IMR-90 (cell line): ENCODE measurements around the gene FAM193B. TPM values are rescaled to one million over a fixed set of nuclear protein-coding genes. Genes with fewer than 3 reads are reported as not detected.

Source experiments
- ATAC-seq: fragments of 200-7000 bp; cut with Tn5 transposase; 2 replicates; pipeline ENCODE4 v1.9.1; 2020; ENCODE audit warnings: low read depth, mild to moderate bottlenecking, moderate library complexity
- BruUV-seq: library from RNA; stranded (reverse); fragments of 400-500 nt; replicated peaks from 2 replicates; lab custom pipeline; 2021; lab: Mats Ljungman, UMichigan
- CTCF ChIA-PET: fragments of 300-600 bp; formaldehyde crosslinking; extraction: SDS; loops from one replicate; lab custom pipeline; 2021; ENCODE audit warnings: antibody characterized with exemption; lab: Yijun Ruan, JAX
- POLR2A ChIA-PET: fragments of 300-600 bp; sonication (Branson Sonifier 250); formaldehyde crosslinking; loops from one replicate; lab custom pipeline; 2022; ENCODE audit warnings: antibody characterized with exemption; ENCODE audit not compliant: unreplicated experiment; lab: Charles Lee
- DNase-seq: peaks from one replicate; pipeline ENCODE4 v3.0.0; 2013
- H2AFZ ChIP-seq: replicated peaks from 2 replicates; pipeline ENCODE3; 2013; ENCODE audit warnings: low read length, mild to moderate bottlenecking; ENCODE audit not compliant: poor library complexity
- H2AK5ac ChIP-seq: 2 replicates; pipeline ENCODE4 v1.6.1; 2013; ENCODE audit warnings: low read depth, low read length, inconsistent platforms
- H2AK9ac ChIP-seq: replicated peaks from 2 replicates; pipeline ENCODE3; 2013; ENCODE audit warnings: mild to moderate bottlenecking, low read depth, low read length, moderate library complexity; ENCODE audit not compliant: poor library complexity
- H2BK120ac ChIP-seq: 2 replicates; pipeline ENCODE4 v1.6.1; 2013; ENCODE audit warnings: low read depth, low read length, inconsistent platforms
- H2BK15ac ChIP-seq: 3 replicates; pipeline ENCODE4 v1.6.1; 2013; ENCODE audit warnings: low read depth, low read length, inconsistent platforms
- H2BK20ac ChIP-seq: 2 replicates; pipeline ENCODE4 v1.6.1; 2013; ENCODE audit warnings: low read depth, mild to moderate bottlenecking, inconsistent platforms, low read length, moderate library complexity
- H2BK5ac ChIP-seq: 2 replicates; pipeline ENCODE4 v1.6.1; 2013; ENCODE audit warnings: mild to moderate bottlenecking, low read depth, low read length, inconsistent platforms; ENCODE audit not compliant: poor library complexity, severe bottlenecking
- H3K14ac ChIP-seq: replicated peaks from 2 replicates; pipeline ENCODE4 v1.6.1; 2013; ENCODE audit warnings: low read depth, low read length, inconsistent platforms
- H3K18ac ChIP-seq: 2 replicates; pipeline ENCODE4 v1.6.1; 2013; ENCODE audit warnings: low read depth, low read length, control low read depth
- H3K23ac ChIP-seq: 2 replicates; pipeline ENCODE4 v1.6.1; 2013; ENCODE audit warnings: low read depth, low read length, inconsistent platforms
- H3K27ac ChIP-seq: 2 replicates; pipeline ENCODE4 v1.5.1; 2013; ENCODE audit warnings: mild to moderate bottlenecking, control low read depth, low read length; ENCODE audit not compliant: insufficient read depth
- H3K27me3 ChIP-seq: 2 replicates; pipeline ENCODE4 v1.6.1; 2013; ENCODE audit warnings: low read length; ENCODE audit not compliant: control insufficient read depth, insufficient read depth
- H3K36me3 ChIP-seq: 2 replicates; pipeline ENCODE4 v1.6.1; 2013; ENCODE audit warnings: low read length, mixed read lengths; ENCODE audit not compliant: control insufficient read depth, insufficient read depth
- H3K4ac ChIP-seq: 2 replicates; pipeline ENCODE4 v1.6.1; 2013; ENCODE audit warnings: low read depth, low read length, inconsistent platforms
- H3K4me1 ChIP-seq: 2 replicates; pipeline ENCODE4 v1.6.1; 2013; ENCODE audit warnings: low read length, mixed read lengths; ENCODE audit not compliant: control insufficient read depth, insufficient read depth
- H3K4me2 ChIP-seq: 2 replicates; pipeline ENCODE4 v1.6.1; 2013; ENCODE audit warnings: low read depth, mild to moderate bottlenecking, control low read depth, low read length, moderate library complexity
- H3K4me3 ChIP-seq: 2 replicates; pipeline ENCODE4 v1.5.1; 2013; ENCODE audit warnings: low read depth, mild to moderate bottlenecking, control low read depth, low read length, moderate library complexity; ENCODE audit not compliant: insufficient read depth
- H3K56ac ChIP-seq: 2 replicates; pipeline ENCODE4 v1.6.1; 2013; ENCODE audit warnings: low read length, inconsistent platforms; ENCODE audit not compliant: insufficient read depth; ENCODE audit errors: extremely low read depth
- H3K79me1 ChIP-seq, 2 experiments: 2 replicates each; pipeline ENCODE4 v1.6.1; 2013; ENCODE audit warnings: low read length in 2 of 2, inconsistent platforms in 1 of 2, low read depth in 1 of 2
- H3K9ac ChIP-seq: 2 replicates; pipeline ENCODE4 v1.6.1; 2013; ENCODE audit warnings: low read depth, low read length, control low read depth
- H3K9me1 ChIP-seq: 2 replicates; pipeline ENCODE4 v1.6.1; 2013; ENCODE audit warnings: low read length, inconsistent platforms; ENCODE audit not compliant: insufficient read depth
- H3K9me3 ChIP-seq: 2 replicates; pipeline ENCODE4 v1.6.1; 2013; ENCODE audit warnings: low read length; ENCODE audit not compliant: control insufficient read depth, insufficient read depth
- H4K20me1 ChIP-seq: 2 replicates; pipeline ENCODE4 v1.6.1; 2013; ENCODE audit warnings: low read length, inconsistent platforms; ENCODE audit not compliant: insufficient read depth
- H4K5ac ChIP-seq: 2 replicates; pipeline ENCODE4 v1.6.1; 2013; ENCODE audit warnings: mild to moderate bottlenecking, low read depth, low read length, control low read depth
- H4K8ac ChIP-seq, 2 experiments: 2 replicates each; pipeline ENCODE4 v1.6.1; 2013; ENCODE audit warnings: low read depth in 2 of 2, low read length in 2 of 2, control low read depth in 1 of 2, inconsistent platforms in 1 of 2
- H4K91ac ChIP-seq: 2 replicates; pipeline ENCODE4 v1.6.1; 2013; ENCODE audit warnings: low read depth, low read length, inconsistent platforms; ENCODE audit not compliant: insufficient read depth
- CEBPB ChIP-seq: IDR thresholded peaks from 2 replicates; pipeline ENCODE4 v1.6.1; 2012; ENCODE audit warnings: low read depth, low read length, improper control_type of control experiment
- CHD1 ChIP-seq: IDR thresholded peaks from 2 replicates; pipeline ENCODE4 v1.6.1; 2012; ENCODE audit warnings: low read depth, low read length, improper control_type of control experiment
- FOS ChIP-seq: fragments of 150-350 bp; IDR thresholded peaks from 2 replicates; pipeline ENCODE4 v1.6.1; 2016; ENCODE audit warnings: low read depth, low read length
- MAFK ChIP-seq: IDR thresholded peaks from 2 replicates; pipeline ENCODE4 v1.6.1; 2012; ENCODE audit warnings: low read depth, low read length, improper control_type of control experiment
- MAZ ChIP-seq: IDR thresholded peaks from 2 replicates; pipeline ENCODE4 v1.6.1; 2012; ENCODE audit warnings: low read depth, mild to moderate bottlenecking, low read length, improper control_type of control experiment, moderate library complexity, borderline replicate concordance
- MXI1 ChIP-seq: IDR thresholded peaks from 2 replicates; pipeline ENCODE4 v1.6.1; 2012; ENCODE audit warnings: low read depth, mild to moderate bottlenecking, low read length, moderate library complexity, borderline replicate concordance
- NFE2L2 ChIP-seq: fragments of 150-350 bp; IDR thresholded peaks from 2 replicates; pipeline ENCODE4 v1.6.1; 2016; ENCODE audit warnings: low read depth, mild to moderate bottlenecking, low read length
- RAD21 ChIP-seq: IDR thresholded peaks from 2 replicates; pipeline ENCODE4 v1.6.1; 2012; ENCODE audit warnings: low read length, improper control_type of control experiment
- RCOR1 ChIP-seq: IDR thresholded peaks from 2 replicates; pipeline ENCODE4 v1.6.1; 2012; ENCODE audit warnings: mild to moderate bottlenecking, low read length, improper control_type of control experiment; ENCODE audit not compliant: insufficient replicate concordance
- RFX5 ChIP-seq: IDR thresholded peaks from 2 replicates; pipeline ENCODE4 v1.8.0; 2012; ENCODE audit warnings: low read depth, mild to moderate bottlenecking, low read length, moderate library complexity
- SMC3 ChIP-seq: fragments of 150-350 bp; IDR thresholded peaks from 2 replicates; pipeline ENCODE4 v1.6.1; 2016; ENCODE audit warnings: low read depth, mild to moderate bottlenecking, antibody characterized with exemption, low read length, moderate library complexity
- WGBS, 2 experiments: methylation state at CpG; one replicate each; pipeline versions ENCODE4 v1.1.5 to v1.1.7; 2013; ENCODE audit warnings: missing lambda C conversion rate in 2 of 2; ENCODE audit not compliant: insufficient read length in 1 of 2; ENCODE audit errors: extremely low coverage in 2 of 2; 5-methylcytosine and 5-hydroxymethylcytosine counted together
- dilution Hi-C: fragments of 300-500 bp; cut with HindIII; formaldehyde crosslinking; loops from one replicate; pipeline ENCODE4 v1.14.3; 2018; ENCODE audit warnings: low sequenced_read_pairs; ENCODE audit not compliant: unreplicated experiment
- in situ Hi-C: fragments of 300-500 bp; cut with MboI; formaldehyde crosslinking; loops from 3 replicates; pipeline ENCODE4 v1.14.3; 2019; ENCODE audit warnings: low sequenced_read_pairs, inconsistent platforms, mixed read lengths
- intact Hi-C: fragments of 100-400 bp; cut with micrococcal nuclease; formaldehyde crosslinking; loops from 2 replicates; pipeline ENCODE4 v1.10.0; 2022
- polyA plus RNA-seq, 3 experiments: library from polyadenylated mRNA; depleted of rRNA; stranded (reverse); fragments of >200 nt; gene quantifications; 2 replicates each; pipeline ENCODE4 v1.2.3, GENCODE V29; 2012; ENCODE audit warnings: low replicate concordance in 1 of 3
- total RNA-seq: library from RNA; depleted of rRNA; stranded (reverse); fragments of >200 nt; gene quantifications from 2 replicates; pipeline ENCODE4 v1.2.3, GENCODE V29; 2012
- TF ChIP-seq, protein P1 (sequence below): fragments of 150-350 bp; IDR thresholded peaks from 2 replicates; pipeline ENCODE4 v1.6.1; 2016; ENCODE audit warnings: low read depth, mild to moderate bottlenecking, low read length, moderate library complexity, borderline replicate concordance
- TF ChIP-seq, protein P2 (sequence below): fragments of 150-350 bp; IDR thresholded peaks from 2 replicates; pipeline ENCODE4 v1.6.1; 2017; ENCODE audit warnings: mild to moderate bottlenecking, antibody characterized with exemption, low read length, low read depth
- TF ChIP-seq, protein P3 (sequence below): conservative IDR thresholded peaks from 2 replicates; pipeline ENCODE4 v1.5.1; 2012; ENCODE audit warnings: mild to moderate bottlenecking, low read depth, low read length, improper control_type of control experiment

Gene FAM193B
- total and polyA plus RNA-seq, 2 of the 4 experiments (the other 2 are of a cell fraction) = 9.5 to 52.2 TPM

- Histone ChIP-seq H2AK5ac (no peak overlapping the region), H2BK20ac (no peak overlapping the region), H3K27me3 (no peaks in the 10 kb centered on the region), H4K8ac (no peak overlapping the region), H3K4me3 (no peak overlapping the region), H3K23ac (no peak overlapping the region), H2BK15ac (no peak overlapping the region), H3K4ac (no peak overlapping the region), H3K4me1 (peaks cover 7% of the 10 kb centered on the region), H3K9me1 (no peaks in the 10 kb centered on the region), H3K27ac (no peak overlapping the region), H4K91ac (no peak overlapping the region), H4K5ac (no peak overlapping the region), H3K9me3 (no peaks in the 10 kb centered on the region), H3K79me1 (peaks cover 24 to 30% of the 10 kb centered on the region in 2 experiments; a peak in 3 of 4 replicates), H2BK120ac (no peak overlapping the region), H3K56ac (no peak overlapping the region), H3K9ac (no peak overlapping the region), H3K18ac (no peak overlapping the region), H2BK5ac (no peak overlapping the region), H3K14ac (no peak overlapping the region), H2AFZ (no peak overlapping the region), H2AK9ac (no peak overlapping the region), H3K4me2 (no peak overlapping the region), H3K36me3 (peaks cover 54% of the 10 kb centered on the region), H4K20me1 (no peaks in the 10 kb centered on the region; the same call in 1 of the 2 replicates)
- DNase-seq (no peak), ATAC-seq (no peak)
- dilution Hi-C loops = no loop called here
- TF ChIP-seq RCOR1 (no peak), FOS (no peak), NFE2L2 (no peak), RAD21 (no peak), RFX5 (no peak), CHD1 (no peak), MAFK (no peak), CEBPB (no peak), MXI1 (no peak), MAZ (no peak), SMC3 (no peak)
- TF ChIP-seq, protein P1, sequence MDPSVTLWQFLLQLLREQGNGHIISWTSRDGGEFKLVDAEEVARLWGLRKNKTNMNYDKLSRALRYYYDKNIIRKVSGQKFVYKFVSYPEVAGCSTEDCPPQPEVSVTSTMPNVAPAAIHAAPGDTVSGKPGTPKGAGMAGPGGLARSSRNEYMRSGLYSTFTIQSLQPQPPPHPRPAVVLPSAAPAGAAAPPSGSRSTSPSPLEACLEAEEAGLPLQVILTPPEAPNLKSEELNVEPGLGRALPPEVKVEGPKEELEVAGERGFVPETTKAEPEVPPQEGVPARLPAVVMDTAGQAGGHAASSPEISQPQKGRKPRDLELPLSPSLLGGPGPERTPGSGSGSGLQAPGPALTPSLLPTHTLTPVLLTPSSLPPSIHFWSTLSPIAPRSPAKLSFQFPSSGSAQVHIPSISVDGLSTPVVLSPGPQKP = no peak
- TF ChIP-seq, protein P2, sequence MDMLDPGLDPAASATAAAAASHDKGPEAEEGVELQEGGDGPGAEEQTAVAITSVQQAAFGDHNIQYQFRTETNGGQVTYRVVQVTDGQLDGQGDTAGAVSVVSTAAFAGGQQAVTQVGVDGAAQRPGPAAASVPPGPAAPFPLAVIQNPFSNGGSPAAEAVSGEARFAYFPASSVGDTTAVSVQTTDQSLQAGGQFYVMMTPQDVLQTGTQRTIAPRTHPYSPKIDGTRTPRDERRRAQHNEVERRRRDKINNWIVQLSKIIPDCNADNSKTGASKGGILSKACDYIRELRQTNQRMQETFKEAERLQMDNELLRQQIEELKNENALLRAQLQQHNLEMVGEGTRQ = no peak
- TF ChIP-seq, protein P3, sequence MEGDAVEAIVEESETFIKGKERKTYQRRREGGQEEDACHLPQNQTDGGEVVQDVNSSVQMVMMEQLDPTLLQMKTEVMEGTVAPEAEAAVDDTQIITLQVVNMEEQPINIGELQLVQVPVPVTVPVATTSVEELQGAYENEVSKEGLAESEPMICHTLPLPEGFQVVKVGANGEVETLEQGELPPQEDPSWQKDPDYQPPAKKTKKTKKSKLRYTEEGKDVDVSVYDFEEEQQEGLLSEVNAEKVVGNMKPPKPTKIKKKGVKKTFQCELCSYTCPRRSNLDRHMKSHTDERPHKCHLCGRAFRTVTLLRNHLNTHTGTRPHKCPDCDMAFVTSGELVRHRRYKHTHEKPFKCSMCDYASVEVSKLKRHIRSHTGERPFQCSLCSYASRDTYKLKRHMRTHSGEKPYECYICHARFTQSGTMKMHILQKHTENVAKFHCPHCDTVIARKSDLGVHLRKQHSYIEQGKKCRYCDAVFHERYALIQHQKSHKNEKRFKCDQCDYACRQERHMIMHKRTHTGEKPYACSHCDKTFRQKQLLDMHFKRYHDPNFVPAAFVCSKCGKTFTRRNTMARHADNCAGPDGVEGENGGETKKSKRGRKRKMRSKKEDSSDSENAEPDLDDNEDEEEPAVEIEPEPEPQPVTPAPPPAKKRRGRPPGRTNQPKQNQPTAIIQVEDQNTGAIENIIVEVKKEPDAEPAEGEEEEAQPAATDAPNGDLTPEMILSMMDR = no peak
- ChIA-PET CTCF (no interaction called here), POLR2A (no interaction called here)
- in situ Hi-C loops = no loop called here
- WGBS, 2 experiments = 96% methylated on average over 8 of the region's 15 CpGs; no CpG with 5 or more reads in 1 of the 2 experiments
- BruUV-seq = no TSS peak
- intact Hi-C loops = no loop called here
These were observed 40.9 kb downstream of the FAM193B start for GRCh38 chr5:177513500-177513899.
